Lung (tissue), 12 donors: Measurements from ENCODE around the gene CPB2. TPM values are rescaled to one million over a fixed set of nuclear protein-coding genes. Genes with fewer than 3 reads are reported as not detected.

Experiments used
- ATAC-seq: fragments of 200-7000 bp; cut with Tn5 transposase; one replicate; pipeline ENCODE4 v1.9.1; 2020; ENCODE audit warnings: moderate number of reproducible peaks; ENCODE audit not compliant: insufficient read depth, low FRiP score
- DNase-seq, 3 donors: peaks; one replicate each; pipeline ENCODE4 v3.0.0-alpha.2; 2013 to 2017
- H3K27ac ChIP-seq, 2 donors: one replicate each; pipeline ENCODE4 v1.5.1; 2013; ENCODE audit warnings: mild to moderate bottlenecking in 2 of 2, moderate library complexity in 2 of 2, control low read depth in 1 of 2, inconsistent platforms in 1 of 2, low read depth in 1 of 2, low read length in 1 of 2
- H3K27me3 ChIP-seq, 3 donors: one replicate each; pipeline ENCODE4 v1.5.1; 2013; ENCODE audit warnings: low read length in 2 of 3; ENCODE audit not compliant: control insufficient read depth in 3 of 3, insufficient read depth in 3 of 3
- H3K36me3 ChIP-seq, 4 donors: one replicate each; pipeline ENCODE4 v1.5.1; 2013; ENCODE audit warnings: low read length in 4 of 4, mild to moderate bottlenecking in 1 of 4, moderate library complexity in 1 of 4; ENCODE audit not compliant: control insufficient read depth in 4 of 4, insufficient read depth in 4 of 4
- H3K4me1 ChIP-seq, 5 donors: one replicate each; pipeline ENCODE4 v1.5.1; 2013; ENCODE audit warnings: low read length in 5 of 5, mild to moderate bottlenecking in 2 of 5, moderate library complexity in 1 of 5; ENCODE audit not compliant: control insufficient read depth in 5 of 5, insufficient read depth in 5 of 5
- H3K4me3 ChIP-seq: one replicate; pipeline ENCODE4 v1.5.1; 2013; ENCODE audit warnings: mild to moderate bottlenecking, control low read depth, moderate library complexity
- H3K9ac ChIP-seq, 2 donors: one replicate each; pipeline ENCODE4 v1.5.1; 2013; ENCODE audit warnings: low read length in 2 of 2, control low read depth in 1 of 2; ENCODE audit not compliant: insufficient read depth in 1 of 2
- H3K9me3 ChIP-seq, 4 donors: one replicate each; pipeline ENCODE4 v1.5.1; 2013; ENCODE audit warnings: low read length in 3 of 4, mild to moderate bottlenecking in 1 of 4, moderate library complexity in 1 of 4; ENCODE audit not compliant: control insufficient read depth in 4 of 4, insufficient read depth in 3 of 4
- CTCF ChIP-seq: IDR thresholded peaks from 2 replicates; pipeline ENCODE4 v1.5.1; 2012; ENCODE audit warnings: mild to moderate bottlenecking; ENCODE audit errors: control extremely low read depth, extremely low read depth
- WGBS, 2 donors: extraction: QIAGEN DNeasy Blood & Tissue Kit; methylation state at CpG; one replicate each; pipeline ENCODE4 v1.1.7; 2013; 5-methylcytosine and 5-hydroxymethylcytosine counted together
- polyA plus RNA-seq, 2 donors: library from polyadenylated mRNA; stranded (reverse); fragments of 200-250 nt; gene quantifications; one replicate each; pipeline ENCODE4 v1.2.1, GENCODE V29; 2013
- total RNA-seq, 2 donors: library from RNA; depleted of rRNA in 1 of 2; stranded (reverse); fragments of >200 nt in 1 of 2; gene quantifications; one replicate each; pipeline ENCODE4 v1.2.1, GENCODE V29; 2014 to 2021
- donor health status: control.
- donor health status: control.
- donor health status: Bipolar disorder and iron deficiency.
- donor health status: healthy.
- donor health status: DM: yes; HTN: yes; CAD: no.

The CPB2 gene
- total and polyA plus RNA-seq, 4 donors = 1.7 to 19.7 (median 16.7) TPM; not detected in 1

DNA sequence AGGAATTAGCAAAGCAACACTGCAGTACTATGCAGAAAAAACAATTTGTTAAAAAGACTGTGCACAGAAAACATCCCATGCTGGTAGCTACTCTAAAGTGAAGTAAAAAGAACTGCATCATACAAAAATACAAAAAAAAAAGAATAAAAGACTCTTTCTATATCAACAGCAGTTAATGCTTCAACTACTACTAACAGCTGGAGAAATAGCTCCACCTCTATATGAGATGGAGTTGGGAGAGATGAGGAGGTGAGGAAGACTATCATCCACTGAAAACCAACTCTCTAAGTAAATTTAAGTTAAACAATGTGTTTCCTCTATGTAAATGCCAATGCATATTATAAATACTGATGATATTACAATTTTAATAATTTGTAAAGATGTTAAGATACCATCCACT, 54.1 kb downstream of the CPB2 start:
- DNase-seq (no peak), ATAC-seq (no peak)
- H3K27me3 ChIP-seq = no peaks in the 10 kb centered on the region
- peaks cover 0 to 5% (median 0%) of the 10 kb centered on the region in 4 donors for H3K36me3 ChIP-seq
- no peaks in the 10 kb centered on the region for H3K9me3 ChIP-seq
- peaks cover 0 to 27% (median 5%) of the 10 kb centered on the region in 5 donors for H3K4me1 ChIP-seq
- no peak overlapping the region for H3K4me3 ChIP-seq
- H3K27ac ChIP-seq = no peak overlapping the region
- no peak overlapping the region for H3K9ac ChIP-seq
- no peak for TF ChIP-seq CTCF

DNA sequence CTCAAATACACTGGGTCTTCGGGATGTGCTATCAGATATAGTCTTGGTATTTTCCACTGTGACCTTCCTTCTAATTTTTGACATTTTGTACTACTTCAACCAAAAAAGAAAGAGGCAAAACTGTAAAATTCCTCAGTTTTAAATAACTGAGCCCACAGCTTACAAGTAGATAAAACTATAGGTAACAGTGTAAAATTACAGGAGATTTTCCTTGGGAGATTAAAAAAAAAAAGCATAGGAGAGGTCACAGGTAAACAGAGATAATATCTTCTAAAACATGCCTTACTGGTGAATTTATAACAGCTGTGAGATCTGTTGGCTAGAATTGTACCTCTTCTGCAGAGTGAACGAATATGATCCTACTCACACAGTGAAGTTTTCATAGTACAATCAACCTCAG, 59.4 kb downstream of the CPB2 start:
- Histone ChIP-seq H3K9ac (no peak overlapping the region), H3K27ac (no peak overlapping the region), H3K9me3 (no peaks in the 10 kb centered on the region), H3K36me3 (peaks cover 0 to 6% (median 2%) of the 10 kb centered on the region in 4 donors), H3K27me3 (no peaks in the 10 kb centered on the region), H3K4me3 (no peak overlapping the region), H3K4me1 (peaks cover 0 to 3% (median 0%) of the 10 kb centered on the region in 5 donors)
- ATAC-seq = no peak
- no peak for DNase-seq
- TF ChIP-seq CTCF = no peak
- 84 to 93% methylated on average over 2 of the region's 2 CpGs for WGBS, 2 donors

GRCh38 chr13:46043647-46044046, 61.2 kb downstream of the CPB2 start:
- ATAC-seq (no peak), DNase-seq (no peak)
- TF ChIP-seq CTCF = no peak
- Histone ChIP-seq H3K4me1 (no peaks in the 10 kb centered on the region), H3K4me3 (no peak overlapping the region), H3K27me3 (no peaks in the 10 kb centered on the region), H3K27ac (no peak overlapping the region), H3K36me3 (peaks cover 0 to 8% (median 2%) of the 10 kb centered on the region in 4 donors), H3K9ac (no peak overlapping the region), H3K9me3 (no peaks in the 10 kb centered on the region)
- WGBS, 2 donors = 96 to 98% methylated on average over 5 of the region's 5 CpGs

DNA sequence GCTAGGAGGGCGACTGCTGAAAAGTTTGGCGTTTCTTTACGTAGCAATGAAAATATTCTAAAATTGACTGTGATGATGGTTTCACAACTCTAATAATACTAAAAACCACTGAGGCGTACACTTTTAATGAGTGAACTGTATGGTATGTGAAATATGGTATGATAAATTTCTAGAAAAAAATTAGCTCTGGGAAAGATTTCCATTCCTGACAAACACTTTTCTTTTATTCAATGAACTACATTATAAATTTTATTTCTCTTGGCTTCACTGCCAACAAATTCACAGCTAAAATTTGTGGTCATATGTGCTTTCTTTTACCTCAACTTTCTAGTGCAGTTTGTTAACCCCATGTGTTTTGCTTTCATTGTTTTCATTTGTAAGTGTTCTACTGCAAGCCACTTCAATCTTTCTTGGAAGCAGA, 63.4 kb downstream of the CPB2 start:
- ATAC-seq (no peak), DNase-seq (no peak)
- H3K4me3 ChIP-seq = no peak overlapping the region
- H3K27ac ChIP-seq = no peak overlapping the region
- H3K9me3 ChIP-seq = no peaks in the 10 kb centered on the region
- no peaks in the 10 kb centered on the region for H3K4me1 ChIP-seq
- no peaks in the 10 kb centered on the region for H3K27me3 ChIP-seq
- 95 to 98% methylated on average over 4 of the region's 4 CpGs for WGBS, 2 donors
- H3K9ac ChIP-seq = no peak overlapping the region
- H3K36me3 ChIP-seq = peaks cover 4 to 18% (median 9%) of the 10 kb centered on the region in 4 donors
- TF ChIP-seq CTCF = no peak
